Epithelial cell of proximal tubule (primary cell): ENCODE measurements around the gene TSPAN3. TPM values are rescaled to one million over a fixed set of nuclear protein-coding genes. Genes with fewer than 3 reads are reported as not detected.

Source experiments
- DNase-seq: peaks from one replicate; pipeline ENCODE4 v3.0.0-alpha.2; 2011; ENCODE audit warnings: low read depth
- H3K4me3 ChIP-seq: 2 replicates; pipeline ENCODE4 v1.5.1; 2011; ENCODE audit warnings: low read depth, mild to moderate bottlenecking, low read length
- total RNA-seq: library from RNA; depleted of rRNA; stranded (reverse); fragments of >200 nt; gene quantifications from 2 replicates; pipeline ENCODE4 v1.2.3, GENCODE V29; 2015
- TF ChIP-seq, protein P1 (sequence below): conservative IDR thresholded peaks from 2 replicates; pipeline ENCODE4 v1.5.1; 2012; ENCODE audit warnings: low read depth, mild to moderate bottlenecking, low read length

TSPAN3 gene
- total RNA-seq, 1 donor from 2014 or later: 252 TPM

DNA sequence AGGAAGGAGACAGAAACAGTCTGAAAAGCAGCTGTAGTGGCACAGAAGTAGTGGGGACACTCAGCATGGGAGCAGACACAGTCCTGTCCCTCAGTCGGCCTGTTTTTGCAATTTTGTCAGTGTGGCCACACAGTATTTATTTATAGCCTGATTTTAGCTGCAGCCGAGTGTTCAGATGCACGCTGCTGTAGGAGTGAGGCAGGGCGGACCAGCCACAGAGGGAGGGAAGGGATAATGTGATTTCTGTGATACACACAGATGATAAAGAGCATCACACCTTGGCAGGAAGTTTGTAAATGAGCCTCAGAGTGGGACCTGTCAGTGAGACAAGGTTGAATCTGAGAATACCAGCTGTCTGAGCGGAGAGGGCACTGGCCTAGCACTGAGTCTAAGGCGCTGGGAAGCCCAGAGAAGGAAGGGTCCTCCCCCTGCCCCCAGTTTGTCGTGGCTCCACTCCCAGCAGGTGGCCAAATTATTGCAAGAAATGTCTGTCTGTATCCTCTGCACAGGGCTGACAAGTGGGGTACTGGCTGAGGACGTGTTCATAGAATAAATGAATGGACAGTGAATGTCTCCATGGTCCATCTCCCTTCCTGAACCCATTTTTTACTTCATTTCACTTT is 72.1 kb downstream of the TSPAN3 start:
- no peak overlapping the region for H3K4me3 ChIP-seq
- DNase-seq: no peak
- TF ChIP-seq, protein P1, sequence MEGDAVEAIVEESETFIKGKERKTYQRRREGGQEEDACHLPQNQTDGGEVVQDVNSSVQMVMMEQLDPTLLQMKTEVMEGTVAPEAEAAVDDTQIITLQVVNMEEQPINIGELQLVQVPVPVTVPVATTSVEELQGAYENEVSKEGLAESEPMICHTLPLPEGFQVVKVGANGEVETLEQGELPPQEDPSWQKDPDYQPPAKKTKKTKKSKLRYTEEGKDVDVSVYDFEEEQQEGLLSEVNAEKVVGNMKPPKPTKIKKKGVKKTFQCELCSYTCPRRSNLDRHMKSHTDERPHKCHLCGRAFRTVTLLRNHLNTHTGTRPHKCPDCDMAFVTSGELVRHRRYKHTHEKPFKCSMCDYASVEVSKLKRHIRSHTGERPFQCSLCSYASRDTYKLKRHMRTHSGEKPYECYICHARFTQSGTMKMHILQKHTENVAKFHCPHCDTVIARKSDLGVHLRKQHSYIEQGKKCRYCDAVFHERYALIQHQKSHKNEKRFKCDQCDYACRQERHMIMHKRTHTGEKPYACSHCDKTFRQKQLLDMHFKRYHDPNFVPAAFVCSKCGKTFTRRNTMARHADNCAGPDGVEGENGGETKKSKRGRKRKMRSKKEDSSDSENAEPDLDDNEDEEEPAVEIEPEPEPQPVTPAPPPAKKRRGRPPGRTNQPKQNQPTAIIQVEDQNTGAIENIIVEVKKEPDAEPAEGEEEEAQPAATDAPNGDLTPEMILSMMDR: no peak

DNA sequence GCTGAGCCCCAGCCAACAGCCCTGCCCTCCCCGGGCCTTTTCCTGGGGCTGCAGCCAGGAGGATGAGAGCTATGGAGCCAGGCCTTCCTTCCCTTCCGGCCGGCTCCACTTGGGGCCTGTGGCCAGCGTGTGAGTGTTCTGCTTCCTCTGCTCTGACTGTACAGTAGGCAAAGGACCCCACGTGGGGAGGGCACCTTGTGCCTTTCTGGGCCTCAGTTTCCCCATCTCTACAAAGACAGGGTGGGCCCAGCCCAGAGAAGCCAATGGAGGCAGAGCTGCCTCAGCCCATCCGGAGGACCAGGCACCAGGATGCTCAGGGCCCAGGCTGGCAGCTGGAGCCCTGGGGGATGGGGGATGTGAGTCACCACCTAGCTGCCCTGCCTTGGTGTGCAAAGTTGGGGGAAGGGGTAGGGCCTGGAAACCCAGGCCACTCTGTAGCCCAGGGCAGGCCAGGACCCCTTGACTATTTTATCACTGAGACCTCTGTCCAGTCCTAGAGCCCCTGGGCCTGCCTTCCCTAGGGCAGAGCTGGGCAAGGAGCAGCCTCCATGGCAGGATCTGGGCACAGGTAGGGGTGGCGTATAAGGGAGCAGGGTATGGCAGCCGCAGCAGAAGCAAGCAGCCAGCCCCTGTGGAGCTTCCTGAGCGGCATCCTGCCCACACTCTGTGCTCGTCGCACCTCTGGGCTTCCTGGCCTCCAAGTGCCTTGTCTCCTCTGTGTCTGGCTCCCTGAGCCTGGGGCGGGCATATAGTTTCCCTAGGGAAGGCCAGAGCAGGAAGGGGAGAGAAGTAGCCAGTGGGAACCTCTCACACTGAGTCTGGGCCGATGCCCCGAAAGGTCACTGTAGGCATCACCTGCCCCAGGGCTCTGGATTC is 74.1 kb downstream of the TSPAN3 start:
- no peak for DNase-seq
- H3K4me3 ChIP-seq: no peak overlapping the region
- TF ChIP-seq, protein P1: no peak

DNA sequence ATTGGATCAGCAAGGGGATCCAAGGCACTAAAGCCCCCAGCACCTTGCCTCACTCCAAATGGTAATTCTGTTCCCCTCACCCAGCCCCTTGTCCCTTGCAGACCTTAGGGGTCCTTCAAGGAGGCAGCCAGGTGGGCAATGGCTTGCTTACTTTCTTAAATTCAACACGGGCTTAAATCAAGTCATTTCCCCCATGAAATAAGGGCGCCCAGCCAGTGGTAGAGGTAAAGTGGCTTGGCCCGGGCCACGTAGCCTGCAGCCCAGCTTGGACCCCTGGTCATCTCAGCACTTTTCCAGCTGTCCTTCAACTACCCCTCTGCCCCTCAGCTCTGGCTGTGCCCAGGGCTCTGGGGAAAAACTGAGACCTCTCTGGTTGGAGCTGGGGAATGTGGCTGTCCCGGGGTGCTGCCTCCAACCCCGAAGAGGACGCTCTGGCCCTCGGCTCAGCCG is 74.8 kb downstream of the TSPAN3 start:
- no peak overlapping the region for H3K4me3 ChIP-seq
- TF ChIP-seq, protein P1: no peak
- DNase-seq: no peak

DNA sequence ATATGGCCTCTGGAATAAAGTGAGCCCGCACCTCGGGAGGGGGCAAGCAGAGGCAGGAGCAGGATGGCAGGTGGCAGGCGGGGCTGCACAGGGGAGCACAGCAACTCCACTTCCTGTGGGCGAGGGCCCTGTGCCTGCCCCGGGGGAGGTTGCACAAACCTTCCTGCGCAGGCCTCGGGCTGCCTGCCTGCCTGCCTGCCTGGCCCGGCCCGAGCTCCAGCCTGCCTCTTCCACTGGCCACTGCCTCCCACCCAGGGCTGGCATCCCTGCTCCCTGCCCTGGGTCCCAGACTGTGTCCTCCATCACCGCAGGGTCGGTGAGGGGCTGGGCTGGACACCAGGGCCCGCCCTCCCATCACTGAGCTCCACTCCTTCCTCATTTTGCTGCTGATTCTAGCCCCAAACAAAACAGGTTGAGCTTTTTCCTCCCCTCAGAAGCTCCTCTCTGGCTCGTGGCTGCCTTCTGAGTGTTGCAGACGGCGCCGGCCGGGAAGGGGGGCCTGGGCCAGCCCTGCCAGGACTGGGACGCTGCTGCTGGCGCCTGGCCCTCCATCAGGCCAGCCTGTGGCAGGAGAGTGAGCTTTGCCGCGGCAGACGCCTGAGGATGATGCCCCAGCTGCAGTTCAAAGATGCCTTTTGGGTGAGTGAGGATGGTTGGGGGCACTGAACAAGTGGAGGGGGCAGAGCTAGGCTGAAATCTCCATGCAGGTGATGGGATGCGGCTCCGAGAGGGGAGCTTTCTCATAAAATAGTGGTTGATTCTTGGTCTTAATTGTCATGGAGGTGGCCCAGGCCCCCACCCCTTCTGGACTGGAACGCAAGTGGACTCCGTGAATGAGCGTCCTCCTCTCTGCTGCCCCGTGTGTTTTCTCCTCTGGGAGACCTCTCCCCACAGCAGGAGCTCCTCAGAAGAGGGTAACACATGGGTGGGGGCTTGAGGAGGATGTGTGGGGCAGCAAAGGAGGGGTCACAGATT is 75.7 kb downstream of the TSPAN3 start, which contains the start of gene PSTPIP1:
Gene PSTPIP1 (plus strand): TSS at position 156 of the 975 bp plus-strand sequence. CDS start 448 bp downstream, at position 604.
- TF ChIP-seq, protein P1: no peak
- H3K4me3 ChIP-seq: no peak within 1 kb of the TSS

DNA sequence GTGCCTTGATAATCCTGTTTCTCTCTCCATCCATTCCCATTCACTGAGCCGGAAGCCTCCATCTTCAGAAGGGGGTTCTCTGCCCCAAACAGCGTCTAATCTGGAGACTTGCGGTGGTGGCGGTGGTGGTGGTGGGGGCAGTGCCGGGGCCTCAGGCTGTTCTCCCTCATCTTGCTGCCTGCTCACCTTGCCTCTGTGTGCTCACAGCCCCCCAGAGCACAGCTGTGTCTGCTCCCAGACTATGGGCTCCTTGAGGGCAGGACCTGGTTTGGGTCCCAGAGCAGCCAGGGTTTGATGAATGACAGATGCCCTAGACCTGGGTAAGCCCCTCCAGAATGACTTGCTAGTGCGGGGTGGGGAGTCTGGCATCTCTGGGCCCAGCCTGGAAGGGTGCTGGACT is 76.4 kb downstream of the TSPAN3 start:
- H3K4me3 ChIP-seq: no peak overlapping the region
- TF ChIP-seq, protein P1: no peak
- DNase-seq: no peak

More for the DNA sequence above, 75.7 kb downstream of the TSPAN3 start, which contains the start of gene PSTPIP1:
- no peak for DNase-seq

DNA sequence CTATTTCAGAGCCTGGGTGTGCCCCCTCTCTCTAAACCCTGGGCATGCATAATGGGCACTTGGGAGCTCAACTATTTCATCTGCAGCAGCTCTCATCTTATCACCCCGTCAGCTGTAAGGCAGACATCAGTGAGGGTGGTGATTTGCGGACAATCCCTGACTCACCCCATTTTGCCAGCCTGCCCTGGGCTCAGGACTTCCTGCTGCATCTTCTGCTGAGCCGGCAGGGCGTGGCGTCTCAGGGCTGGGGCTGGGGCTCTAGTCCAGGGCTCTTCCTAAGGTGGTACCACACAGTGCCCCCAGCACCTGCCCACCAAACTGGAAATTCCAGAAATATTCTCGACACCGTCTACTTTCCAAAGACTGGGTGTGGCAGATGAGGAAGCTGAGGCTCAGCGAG is 76.9 kb downstream of the TSPAN3 start:
- TF ChIP-seq, protein P1: no peak
- no peak overlapping the region for H3K4me3 ChIP-seq
- DNase-seq: no peak
